Stimulated activated naive B cell treated with anti-CD40 and anti-IgM and Interleukin-4, amounts not matched to agents 10 μg/mL and 1 μg/mL and 100 μg/mL, for 72 hours (primary cell): Measurements from ENCODE around the gene UGT1A3.
"Not testable (repeated sequence)": the region's sequence is repeated elsewhere in the genome, so short reads cannot be mapped to it uniquely, and the experiment has no call there.

Experiments
- ATAC-seq, 2 donors: fragments of 150-1000 bp; cut with Tn5 transposase; replicated peaks; 2 replicates each; pipeline ENCODE4 v1.10.0; 2021; ENCODE audit warnings: moderate library complexity in 1 of 2
- DNase-seq: peaks from one replicate; pipeline ENCODE4 v3.0.0; 2021
- H3K27ac Mint-ChIP-seq: one replicate; pipeline ENCODE4 v1.8.0; 2022; ENCODE audit warnings: mild to moderate bottlenecking, mixed read lengths
- H3K27me3 Mint-ChIP-seq, 2 donors: one replicate each; pipeline ENCODE4 v1.8.0; 2022; ENCODE audit warnings: mixed read lengths in 2 of 2
- H3K36me3 Mint-ChIP-seq, 2 donors: one replicate each; pipeline ENCODE4 v1.8.0; 2022; ENCODE audit warnings: mixed read lengths in 2 of 2, mild to moderate bottlenecking in 1 of 2
- H3K4me1 Mint-ChIP-seq, 2 donors: one replicate each; pipeline ENCODE4 v1.8.0; 2022; ENCODE audit warnings: mixed read lengths in 2 of 2, mild to moderate bottlenecking in 1 of 2
- H3K4me3 Mint-ChIP-seq, 2 donors: one replicate each; pipeline ENCODE4 v1.8.0; 2022; ENCODE audit warnings: mild to moderate bottlenecking in 2 of 2, mixed read lengths in 2 of 2, moderate library complexity in 1 of 2
- H3K9me3 Mint-ChIP-seq, 2 donors: one replicate each; pipeline ENCODE4 v1.8.0; 2022; ENCODE audit warnings: mixed read lengths in 2 of 2, mild to moderate bottlenecking in 1 of 2

UGT1A3 gene

GRCh38 chr2:233718552-233718951, 10.3 kb upstream of the UGT1A3 start, which contains the start of gene UGT1A4:
TSS of gene UGT1A4 (plus strand) at chr2:233718736. CDS start at chr2:233718821, 85 bp downstream.
- peaks cover 31 to 36% of the 10 kb centered on the region in 2 donors for H3K27me3 Mint-ChIP-seq
- H3K4me3 Mint-ChIP-seq = no peak within 1 kb of the TSS

GRCh38 chr2:233736868-233737653, 8.2 kb downstream of the UGT1A3 start:
- not testable (repeated sequence) for H3K9me3 Mint-ChIP-seq, ATAC-seq, DNase-seq, H3K4me3 Mint-ChIP-seq, H3K36me3 Mint-ChIP-seq, H3K27ac Mint-ChIP-seq, H3K4me1 Mint-ChIP-seq
- H3K27me3 Mint-ChIP-seq = peaks cover 46 to 55% of the 10 kb centered on the region in 2 donors

More at GRCh38 chr2:233718552-233718951, 10.3 kb upstream of the UGT1A3 start, which contains the start of gene UGT1A4:
- H3K36me3 Mint-ChIP-seq = no peaks in the 10 kb centered on the region
- H3K4me1 Mint-ChIP-seq = no peaks in the 10 kb centered on the region
- no peak within 1 kb of the TSS for H3K27ac Mint-ChIP-seq
- DNase-seq = no peak
- ATAC-seq = no peak
- H3K9me3 Mint-ChIP-seq = no peaks in the 10 kb centered on the region

GRCh38 chr2:233740870-233741269, 12.0 kb downstream of the UGT1A3 start:
- Mint-ChIP-seq H3K27me3 (peaks cover 42 to 44% of the 10 kb centered on the region in 2 donors), H3K4me1 (no peaks in the 10 kb centered on the region), H3K9me3 (peaks cover 0 to 3% of the 10 kb centered on the region in 2 donors), H3K4me3 (no peak overlapping the region), H3K36me3 (no peaks in the 10 kb centered on the region), H3K27ac (no peak overlapping the region)
- no peak for ATAC-seq
- no peak for DNase-seq

- H3K9me3 Mint-ChIP-seq = peaks cover 3% of the 10 kb centered on the region in 2 donors
- no peaks in the 10 kb centered on the region for H3K36me3 Mint-ChIP-seq
- no peak for DNase-seq
- H3K27me3 Mint-ChIP-seq = peaks cover 45 to 46% of the 10 kb centered on the region in 2 donors
- no peaks in the 10 kb centered on the region for H3K4me1 Mint-ChIP-seq
- no peak overlapping the region for H3K4me3 Mint-ChIP-seq
- ATAC-seq = no peak
- H3K27ac Mint-ChIP-seq = no peak overlapping the region
Observed at GRCh38 chr2:233743464-233744259, 14.8 kb downstream of the UGT1A3 start.

- Mint-ChIP-seq H3K9me3 (peaks cover 5 to 11% of the 10 kb centered on the region in 2 donors), H3K27me3 (peaks cover 31 to 44% of the 10 kb centered on the region in 2 donors), H3K36me3 (peaks cover 2 to 6% of the 10 kb centered on the region in 2 donors), H3K4me3 (no peak overlapping the region), H3K27ac (no peak overlapping the region), H3K4me1 (no peaks in the 10 kb centered on the region)
- ATAC-seq (no peak), DNase-seq (no peak)
Observed at GRCh38 chr2:233745073-233745755, 16.4 kb downstream of the UGT1A3 start.

GRCh38 chr2:233745838-233746237, 17.0 kb downstream of the UGT1A3 start:
- ATAC-seq, H3K27ac Mint-ChIP-seq, H3K36me3 Mint-ChIP-seq, H3K4me3 Mint-ChIP-seq, H3K4me1 Mint-ChIP-seq, DNase-seq: not testable (repeated sequence)
- peaks cover 29 to 40% of the 10 kb centered on the region in 2 donors for H3K27me3 Mint-ChIP-seq
- H3K9me3 Mint-ChIP-seq = peaks cover 7 to 15% of the 10 kb centered on the region in 2 donors

GRCh38 chr2:233746475-233747282, 17.8 kb downstream of the UGT1A3 start:
- no peak overlapping the region for H3K27ac Mint-ChIP-seq
- no peaks in the 10 kb centered on the region for H3K4me1 Mint-ChIP-seq
- DNase-seq (no peak), ATAC-seq (no peak)
- peaks cover 15 to 23% of the 10 kb centered on the region in 2 donors for H3K9me3 Mint-ChIP-seq
- H3K4me3 Mint-ChIP-seq = no peak overlapping the region
- H3K36me3 Mint-ChIP-seq = peaks cover 3 to 9% of the 10 kb centered on the region in 2 donors
- peaks cover 29 to 38% of the 10 kb centered on the region in 2 donors for H3K27me3 Mint-ChIP-seq

- Mint-ChIP-seq H3K36me3 (peaks cover 3 to 11% of the 10 kb centered on the region in 2 donors), H3K4me3 (no peak overlapping the region), H3K9me3 (peaks cover 16 to 26% of the 10 kb centered on the region in 2 donors), H3K4me1 (no peaks in the 10 kb centered on the region), H3K27ac (no peak overlapping the region), H3K27me3 (peaks cover 29 to 41% of the 10 kb centered on the region in 2 donors)
- no peak for ATAC-seq
- DNase-seq = no peak
Observed at GRCh38 chr2:233747283-233747544, 18.4 kb downstream of the UGT1A3 start.

GRCh38 chr2:233750689-233751088, 21.8 kb downstream of the UGT1A3 start:
- not testable (repeated sequence) for DNase-seq, H3K4me3 Mint-ChIP-seq, H3K27ac Mint-ChIP-seq, H3K4me1 Mint-ChIP-seq, ATAC-seq
- Mint-ChIP-seq H3K27me3 (peaks cover 35% of the 10 kb centered on the region in 2 donors), H3K9me3 (peaks cover 20 to 26% of the 10 kb centered on the region in 2 donors), H3K36me3 (peaks cover 3 to 11% of the 10 kb centered on the region in 2 donors)

- peaks cover 3 to 11% of the 10 kb centered on the region in 2 donors for H3K36me3 Mint-ChIP-seq
- not testable (repeated sequence) for H3K27ac Mint-ChIP-seq, ATAC-seq, DNase-seq, H3K4me3 Mint-ChIP-seq, H3K4me1 Mint-ChIP-seq
- peaks cover 31 to 32% of the 10 kb centered on the region in 2 donors for H3K27me3 Mint-ChIP-seq
- peaks cover 20 to 26% of the 10 kb centered on the region in 2 donors for H3K9me3 Mint-ChIP-seq
Observed at GRCh38 chr2:233751212-233752009, 22.6 kb downstream of the UGT1A3 start.

GRCh38 chr2:233754872-233755611, 26.2 kb downstream of the UGT1A3 start:
- Mint-ChIP-seq H3K27me3 (peaks cover 11 to 18% of the 10 kb centered on the region in 2 donors), H3K36me3 (peaks cover 3 to 7% of the 10 kb centered on the region in 2 donors)

GRCh38 chr2:233756429-233757081, 27.7 kb downstream of the UGT1A3 start:
- DNase-seq = no peak
- Mint-ChIP-seq H3K27me3 (peaks cover 9 to 18% of the 10 kb centered on the region in 2 donors), H3K9me3 (peaks cover 4 to 7% of the 10 kb centered on the region in 2 donors), H3K36me3 (peaks cover 0 to 4% of the 10 kb centered on the region in 2 donors), H3K4me3 (no peak overlapping the region), H3K27ac (no peak overlapping the region), H3K4me1 (no peaks in the 10 kb centered on the region)
- no peak for ATAC-seq

More at GRCh38 chr2:233754872-233755611, 26.2 kb downstream of the UGT1A3 start:
- ATAC-seq (no peak), DNase-seq (no peak)
- no peak overlapping the region for H3K27ac Mint-ChIP-seq
- peaks cover 17 to 18% of the 10 kb centered on the region in 2 donors for H3K9me3 Mint-ChIP-seq
- H3K4me1 Mint-ChIP-seq = no peaks in the 10 kb centered on the region
- no peak overlapping the region for H3K4me3 Mint-ChIP-seq
